GM06990 (cell line): ENCODE results near the gene B3GALT4.
A peak's percentile ranks its signal among the peaks of the same experiment; 100 is the strongest.

ENCODE experiments used
- DNase-seq: peaks from one replicate; pipeline ENCODE4 v3.0.0-alpha.2; 2011; ENCODE audit not compliant: insufficient read length; ENCODE audit errors: extremely low read depth
- H3K27me3 ChIP-seq: replicated peaks from 2 replicates; pipeline ENCODE4 v1.6.0; 2011; ENCODE audit warnings: low read length; ENCODE audit not compliant: control insufficient read depth, insufficient read depth
- H3K36me3 ChIP-seq: 2 replicates; pipeline ENCODE4 v1.5.1; 2011; ENCODE audit warnings: low read length; ENCODE audit not compliant: control insufficient read depth, insufficient read depth
- H3K4me3 ChIP-seq: replicated peaks from 2 replicates; pipeline ENCODE4 v1.5.1; 2011; ENCODE audit warnings: low read depth, mild to moderate bottlenecking, control low read depth, low read length
- TF ChIP-seq, protein P1 (sequence below): IDR thresholded peaks from 2 replicates; pipeline ENCODE4 v1.5.1; 2011; ENCODE audit warnings: low read length, control low read depth, mild to moderate bottlenecking, inconsistent platforms; ENCODE audit not compliant: insufficient read depth, poor library complexity, severe bottlenecking

B3GALT4 gene

DNA sequence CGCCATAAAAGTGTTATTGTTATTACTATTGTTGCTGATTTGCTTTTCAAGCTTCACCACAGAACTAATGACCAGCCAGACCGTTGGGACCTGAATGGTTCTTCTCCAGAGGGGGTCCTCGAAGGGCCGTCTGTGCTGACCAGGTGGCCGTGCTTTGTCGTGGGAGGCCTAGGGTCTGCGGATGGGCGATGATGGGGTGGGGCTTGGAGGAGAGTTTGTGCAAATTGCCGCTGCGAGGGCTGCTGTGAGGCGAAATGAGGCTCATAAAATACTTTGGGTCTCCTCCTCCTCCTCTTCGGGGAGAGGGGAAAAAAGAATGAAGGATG, 46.7 kb downstream of the B3GALT4 start:
- Histone ChIP-seq H3K4me3 (peak overlapping the region; percentile 67), H3K27me3 (no peaks in the 10 kb centered on the region), H3K36me3 (peaks cover 23% of the 10 kb centered on the region)
- DNase-seq = no peak
- TF ChIP-seq, protein P1, sequence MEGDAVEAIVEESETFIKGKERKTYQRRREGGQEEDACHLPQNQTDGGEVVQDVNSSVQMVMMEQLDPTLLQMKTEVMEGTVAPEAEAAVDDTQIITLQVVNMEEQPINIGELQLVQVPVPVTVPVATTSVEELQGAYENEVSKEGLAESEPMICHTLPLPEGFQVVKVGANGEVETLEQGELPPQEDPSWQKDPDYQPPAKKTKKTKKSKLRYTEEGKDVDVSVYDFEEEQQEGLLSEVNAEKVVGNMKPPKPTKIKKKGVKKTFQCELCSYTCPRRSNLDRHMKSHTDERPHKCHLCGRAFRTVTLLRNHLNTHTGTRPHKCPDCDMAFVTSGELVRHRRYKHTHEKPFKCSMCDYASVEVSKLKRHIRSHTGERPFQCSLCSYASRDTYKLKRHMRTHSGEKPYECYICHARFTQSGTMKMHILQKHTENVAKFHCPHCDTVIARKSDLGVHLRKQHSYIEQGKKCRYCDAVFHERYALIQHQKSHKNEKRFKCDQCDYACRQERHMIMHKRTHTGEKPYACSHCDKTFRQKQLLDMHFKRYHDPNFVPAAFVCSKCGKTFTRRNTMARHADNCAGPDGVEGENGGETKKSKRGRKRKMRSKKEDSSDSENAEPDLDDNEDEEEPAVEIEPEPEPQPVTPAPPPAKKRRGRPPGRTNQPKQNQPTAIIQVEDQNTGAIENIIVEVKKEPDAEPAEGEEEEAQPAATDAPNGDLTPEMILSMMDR = no peak

DNA sequence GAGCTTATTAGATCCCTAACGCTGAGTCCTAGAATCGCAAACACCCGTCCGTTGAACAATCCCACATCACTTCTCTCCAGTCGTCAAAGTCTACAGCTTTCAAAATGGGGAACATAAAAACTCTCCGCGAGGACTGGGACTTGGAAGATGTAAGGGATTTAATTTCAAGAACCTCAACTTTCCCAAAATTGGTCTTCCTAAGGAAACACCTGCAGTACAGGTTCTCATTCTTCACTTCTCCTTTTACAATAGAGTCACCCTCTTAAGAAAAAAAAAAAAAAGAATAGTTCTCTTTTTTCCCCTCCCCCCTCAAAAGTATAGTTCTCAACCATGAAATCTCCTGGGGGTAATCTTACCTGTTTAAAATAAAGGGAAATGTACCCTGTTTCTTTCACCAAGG, 47.2 kb downstream of the B3GALT4 start:
- peaks cover 19% of the 10 kb centered on the region for H3K36me3 ChIP-seq
- peak overlapping the region; percentile 67 for H3K4me3 ChIP-seq
- DNase-seq = no peak
- TF ChIP-seq, protein P1 = no peak
- H3K27me3 ChIP-seq = no peaks in the 10 kb centered on the region
